SK-N-SH treated with all-trans-retinoic acid at 6 μM for 48 hours (cell line): ENCODE measurements around the gene PEX13.

Experiments
- ATAC-seq: fragments of 200-7000 bp; cut with Tn5 transposase; 3 replicates; pipeline ENCODE4 v1.9.1; 2020; ENCODE audit warnings: mild to moderate bottlenecking, moderate library complexity
- ARNTL ChIP-seq: fragments of 450-650 bp; formaldehyde crosslinking; IDR thresholded peaks from 2 replicates; pipeline ENCODE4 v1.5.0; 2020; ENCODE audit warnings: low read depth, mild to moderate bottlenecking, moderate library complexity, borderline replicate concordance
- BACH2 ChIP-seq: fragments of 250-450 bp; sonication (Bioruptor Pico); IDR thresholded peaks from 2 replicates; pipeline ENCODE4 v1.9.0; 2021; ENCODE audit warnings: mild to moderate bottlenecking, borderline replicate concordance
- CSDC2 ChIP-seq: fragments of 250-450 bp; sonication (Bioruptor Pico); IDR thresholded peaks from 2 replicates; pipeline ENCODE4 v1.5.0; 2020; ENCODE audit warnings: mild to moderate bottlenecking, moderate library complexity
- ESRRG ChIP-seq: fragments of 250-450 bp; sonication (Bioruptor Pico); IDR thresholded peaks from 2 replicates; pipeline ENCODE4 v1.6.1; 2021; ENCODE audit warnings: mild to moderate bottlenecking
- GLIS3 ChIP-seq: fragments of 250-450 bp; sonication (Bioruptor Pico); IDR thresholded peaks from 2 replicates; pipeline ENCODE4 v1.5.0; 2020; ENCODE audit warnings: mild to moderate bottlenecking, moderate library complexity
- ISL1 ChIP-seq: fragments of 250-450 bp; sonication (Bioruptor Pico); IDR thresholded peaks from 2 replicates; pipeline ENCODE4 v2.1.2; 2022; ENCODE audit warnings: mild to moderate bottlenecking, moderate library complexity
- OSR1 ChIP-seq: fragments of 250-450 bp; sonication (Bioruptor Pico); IDR thresholded peaks from 2 replicates; pipeline ENCODE4 v1.8.0; 2022; ENCODE audit warnings: moderate library complexity, mild to moderate bottlenecking, inconsistent platforms
- SNAI2 ChIP-seq: fragments of 250-450 bp; sonication (Bioruptor Pico); IDR thresholded peaks from 2 replicates; pipeline ENCODE4 v1.5.0; 2020; ENCODE audit warnings: mild to moderate bottlenecking, moderate library complexity
- TCF4 ChIP-seq: fragments of 250-450 bp; sonication (Bioruptor Pico); IDR thresholded peaks from 2 replicates; pipeline ENCODE4 v1.8.0; 2021; ENCODE audit warnings: mild to moderate bottlenecking, moderate library complexity, borderline replicate concordance
- TOX ChIP-seq: fragments of 250-450 bp; sonication (Bioruptor Pico); IDR thresholded peaks from 2 replicates; pipeline ENCODE4 v1.8.0; 2021; ENCODE audit warnings: mild to moderate bottlenecking, moderate library complexity, borderline replicate concordance
- ZNF565 ChIP-seq: fragments of 450-650 bp; formaldehyde crosslinking; conservative IDR thresholded peaks from 2 replicates; pipeline ENCODE4 v1.5.0; 2020; ENCODE audit warnings: low read depth, mild to moderate bottlenecking, moderate library complexity
- ZNF8 ChIP-seq: fragments of 450-650 bp; formaldehyde crosslinking; IDR thresholded peaks from 2 replicates; pipeline ENCODE4 v1.5.0; 2020; ENCODE audit warnings: mild to moderate bottlenecking, moderate library complexity
- TF ChIP-seq, protein P1 (sequence below): fragments of 250-450 bp; sonication (Bioruptor Pico); IDR thresholded peaks from 2 replicates; pipeline ENCODE4 v1.5.0; 2020; ENCODE audit warnings: mild to moderate bottlenecking, moderate library complexity
- TF ChIP-seq, protein P2 (sequence below): fragments of 250-450 bp; sonication (Bioruptor Pico); IDR thresholded peaks from 2 replicates; pipeline ENCODE4 v1.8.0; 2020; ENCODE audit warnings: mild to moderate bottlenecking, moderate library complexity, borderline replicate concordance
- TF ChIP-seq, protein P3 (sequence below): fragments of 250-450 bp; sonication (Bioruptor Pico); IDR thresholded peaks from 2 replicates; pipeline ENCODE4 v1.8.0; 2021; ENCODE audit warnings: low read depth, mild to moderate bottlenecking, moderate library complexity, borderline replicate concordance
- TF ChIP-seq, protein P4 (sequence below): fragments of 250-450 bp; sonication (Bioruptor Pico); IDR thresholded peaks from 2 replicates; pipeline ENCODE4 v1.5.1; 2020; ENCODE audit warnings: low read depth, mild to moderate bottlenecking, moderate library complexity
- TF ChIP-seq, protein P5 (sequence below): fragments of 250-450 bp; sonication (Bioruptor Pico); IDR thresholded peaks from 2 replicates; pipeline ENCODE4 v1.5.1; 2021; ENCODE audit warnings: mild to moderate bottlenecking, moderate library complexity

Gene PEX13

DNA sequence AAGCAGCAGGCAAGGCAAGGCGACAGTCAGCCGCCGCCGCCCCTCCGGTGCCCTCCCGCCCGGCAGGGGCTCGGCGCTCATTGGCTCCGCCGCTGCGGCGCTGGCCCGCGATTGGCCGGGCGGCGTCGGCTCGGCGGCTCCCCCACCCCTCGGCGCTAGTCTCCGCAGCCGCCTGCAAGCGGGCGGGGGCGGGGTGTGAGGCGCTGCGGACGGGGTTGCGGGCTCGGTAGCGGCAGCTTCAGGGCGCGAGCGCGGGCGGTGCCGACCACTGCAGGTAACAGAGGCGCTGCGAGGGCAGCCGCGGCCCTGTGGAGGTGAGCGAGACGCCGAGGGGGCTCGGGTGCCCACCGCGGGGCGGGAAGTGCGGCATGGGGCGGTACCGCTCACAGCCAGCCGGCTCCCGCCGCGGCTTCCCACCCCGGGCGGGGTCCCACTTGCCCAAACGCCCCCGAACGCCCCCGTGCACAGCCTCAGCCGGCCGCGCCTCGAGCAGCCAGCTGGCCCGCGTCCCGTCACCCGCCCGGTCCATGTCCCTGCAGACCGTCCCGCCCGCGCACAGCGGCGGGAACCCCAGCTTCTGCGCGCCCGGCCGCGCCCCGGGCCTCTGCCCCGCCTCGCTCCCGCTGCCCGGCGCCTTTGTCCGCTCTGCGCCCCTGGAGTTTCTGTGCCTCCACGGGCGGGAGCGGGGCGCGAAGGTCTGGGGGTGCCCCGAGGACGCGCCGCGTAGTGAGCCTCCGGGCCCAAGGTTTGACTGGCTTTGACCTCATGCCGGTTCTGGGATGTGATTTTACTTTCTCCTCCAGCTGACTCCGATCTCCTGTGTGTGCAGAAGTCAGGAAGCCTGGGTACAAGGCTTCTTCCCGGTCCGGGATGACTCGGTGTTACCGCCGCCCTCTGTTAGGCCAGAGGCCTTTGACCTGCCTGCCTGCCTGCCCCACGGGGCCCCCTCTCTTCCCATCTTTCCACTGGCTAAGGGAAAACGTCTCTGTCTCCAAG lies 48.5 kb downstream of the PEX13 start, which contains the start of gene SANBR (continued):
- TF ChIP-seq, protein P1, sequence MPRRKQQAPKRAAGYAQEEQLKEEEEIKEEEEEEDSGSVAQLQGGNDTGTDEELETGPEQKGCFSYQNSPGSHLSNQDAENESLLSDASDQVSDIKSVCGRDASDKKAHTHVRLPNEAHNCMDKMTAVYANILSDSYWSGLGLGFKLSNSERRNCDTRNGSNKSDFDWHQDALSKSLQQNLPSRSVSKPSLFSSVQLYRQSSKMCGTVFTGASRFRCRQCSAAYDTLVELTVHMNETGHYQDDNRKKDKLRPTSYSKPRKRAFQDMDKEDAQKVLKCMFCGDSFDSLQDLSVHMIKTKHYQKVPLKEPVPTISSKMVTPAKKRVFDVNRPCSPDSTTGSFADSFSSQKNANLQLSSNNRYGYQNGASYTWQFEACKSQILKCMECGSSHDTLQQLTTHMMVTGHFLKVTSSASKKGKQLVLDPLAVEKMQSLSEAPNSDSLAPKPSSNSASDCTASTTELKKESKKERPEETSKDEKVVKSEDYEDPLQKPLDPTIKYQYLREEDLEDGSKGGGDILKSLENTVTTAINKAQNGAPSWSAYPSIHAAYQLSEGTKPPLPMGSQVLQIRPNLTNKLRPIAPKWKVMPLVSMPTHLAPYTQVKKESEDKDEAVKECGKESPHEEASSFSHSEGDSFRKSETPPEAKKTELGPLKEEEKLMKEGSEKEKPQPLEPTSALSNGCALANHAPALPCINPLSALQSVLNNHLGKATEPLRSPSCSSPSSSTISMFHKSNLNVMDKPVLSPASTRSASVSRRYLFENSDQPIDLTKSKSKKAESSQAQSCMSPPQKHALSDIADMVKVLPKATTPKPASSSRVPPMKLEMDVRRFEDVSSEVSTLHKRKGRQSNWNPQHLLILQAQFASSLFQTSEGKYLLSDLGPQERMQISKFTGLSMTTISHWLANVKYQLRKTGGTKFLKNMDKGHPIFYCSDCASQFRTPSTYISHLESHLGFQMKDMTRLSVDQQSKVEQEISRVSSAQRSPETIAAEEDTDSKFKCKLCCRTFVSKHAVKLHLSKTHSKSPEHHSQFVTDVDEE (CRISPR knock-in tag) = no peak
- TF ChIP-seq, protein P2, sequence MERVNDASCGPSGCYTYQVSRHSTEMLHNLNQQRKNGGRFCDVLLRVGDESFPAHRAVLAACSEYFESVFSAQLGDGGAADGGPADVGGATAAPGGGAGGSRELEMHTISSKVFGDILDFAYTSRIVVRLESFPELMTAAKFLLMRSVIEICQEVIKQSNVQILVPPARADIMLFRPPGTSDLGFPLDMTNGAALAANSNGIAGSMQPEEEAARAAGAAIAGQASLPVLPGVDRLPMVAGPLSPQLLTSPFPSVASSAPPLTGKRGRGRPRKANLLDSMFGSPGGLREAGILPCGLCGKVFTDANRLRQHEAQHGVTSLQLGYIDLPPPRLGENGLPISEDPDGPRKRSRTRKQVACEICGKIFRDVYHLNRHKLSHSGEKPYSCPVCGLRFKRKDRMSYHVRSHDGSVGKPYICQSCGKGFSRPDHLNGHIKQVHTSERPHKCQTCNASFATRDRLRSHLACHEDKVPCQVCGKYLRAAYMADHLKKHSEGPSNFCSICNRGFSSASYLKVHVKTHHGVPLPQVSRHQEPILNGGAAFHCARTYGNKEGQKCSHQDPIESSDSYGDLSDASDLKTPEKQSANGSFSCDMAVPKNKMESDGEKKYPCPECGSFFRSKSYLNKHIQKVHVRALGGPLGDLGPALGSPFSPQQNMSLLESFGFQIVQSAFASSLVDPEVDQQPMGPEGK (CRISPR knock-in tag) = no peak

DNA sequence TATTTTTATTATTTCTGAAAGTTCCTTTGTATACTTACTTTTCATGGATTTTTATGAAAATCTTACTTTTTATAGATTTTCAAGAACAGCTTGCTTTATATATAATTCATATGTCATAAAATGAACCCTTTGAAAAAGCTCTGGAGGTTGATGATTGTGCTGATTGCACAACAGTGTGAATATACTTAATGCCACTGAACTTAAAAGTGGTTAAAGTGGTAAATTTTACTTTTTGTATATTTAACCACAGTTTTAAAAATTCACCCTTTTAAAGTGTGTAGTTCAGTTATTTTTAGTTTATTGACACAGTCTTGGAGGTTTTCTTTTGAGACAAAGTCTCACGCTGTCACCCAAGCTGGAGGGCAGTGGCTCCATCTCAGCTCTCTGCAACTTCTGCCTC lies 56.6 kb downstream of the PEX13 start:
- ATAC-seq = no peak
- TF ChIP-seq, protein P2 (CRISPR knock-in tag) = no peak
- TF ChIP-seq ZNF565 (CRISPR knock-in tag) (no peak), ESRRG (CRISPR knock-in tag) (no peak), CSDC2 (CRISPR knock-in tag) (no peak), ZNF8 (CRISPR knock-in tag) (no peak), GLIS3 (CRISPR knock-in tag) (no peak), BACH2 (CRISPR knock-in tag) (no peak), ISL1 (no peak), TCF4 (CRISPR knock-in tag) (no peak), TOX (CRISPR knock-in tag) (no peak), ARNTL (no peak), SNAI2 (CRISPR knock-in tag) (no peak), OSR1 (CRISPR knock-in tag) (no peak)
- TF ChIP-seq, protein P3, sequence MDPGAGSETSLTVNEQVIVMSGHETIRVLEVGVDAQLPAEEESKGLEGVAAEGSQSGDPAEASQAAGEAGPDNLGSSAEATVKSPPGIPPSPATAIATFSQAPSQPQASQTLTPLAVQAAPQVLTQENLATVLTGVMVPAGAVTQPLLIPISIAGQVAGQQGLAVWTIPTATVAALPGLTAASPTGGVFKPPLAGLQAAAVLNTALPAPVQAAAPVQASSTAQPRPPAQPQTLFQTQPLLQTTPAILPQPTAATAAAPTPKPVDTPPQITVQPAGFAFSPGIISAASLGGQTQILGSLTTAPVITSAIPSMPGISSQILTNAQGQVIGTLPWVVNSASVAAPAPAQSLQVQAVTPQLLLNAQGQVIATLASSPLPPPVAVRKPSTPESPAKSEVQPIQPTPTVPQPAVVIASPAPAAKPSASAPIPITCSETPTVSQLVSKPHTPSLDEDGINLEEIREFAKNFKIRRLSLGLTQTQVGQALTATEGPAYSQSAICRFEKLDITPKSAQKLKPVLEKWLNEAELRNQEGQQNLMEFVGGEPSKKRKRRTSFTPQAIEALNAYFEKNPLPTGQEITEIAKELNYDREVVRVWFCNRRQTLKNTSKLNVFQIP = no peak
- TF ChIP-seq, protein P1 (CRISPR knock-in tag) = no peak
- TF ChIP-seq, protein P4, sequence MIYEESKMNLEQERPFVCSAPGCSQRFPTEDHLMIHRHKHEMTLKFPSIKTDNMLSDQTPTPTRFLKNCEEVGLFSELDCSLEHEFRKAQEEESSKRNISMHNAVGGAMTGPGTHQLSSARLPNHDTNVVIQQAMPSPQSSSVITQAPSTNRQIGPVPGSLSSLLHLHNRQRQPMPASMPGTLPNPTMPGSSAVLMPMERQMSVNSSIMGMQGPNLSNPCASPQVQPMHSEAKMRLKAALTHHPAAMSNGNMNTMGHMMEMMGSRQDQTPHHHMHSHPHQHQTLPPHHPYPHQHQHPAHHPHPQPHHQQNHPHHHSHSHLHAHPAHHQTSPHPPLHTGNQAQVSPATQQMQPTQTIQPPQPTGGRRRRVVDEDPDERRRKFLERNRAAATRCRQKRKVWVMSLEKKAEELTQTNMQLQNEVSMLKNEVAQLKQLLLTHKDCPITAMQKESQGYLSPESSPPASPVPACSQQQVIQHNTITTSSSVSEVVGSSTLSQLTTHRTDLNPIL (CRISPR knock-in tag) = no peak
- TF ChIP-seq, protein P5, sequence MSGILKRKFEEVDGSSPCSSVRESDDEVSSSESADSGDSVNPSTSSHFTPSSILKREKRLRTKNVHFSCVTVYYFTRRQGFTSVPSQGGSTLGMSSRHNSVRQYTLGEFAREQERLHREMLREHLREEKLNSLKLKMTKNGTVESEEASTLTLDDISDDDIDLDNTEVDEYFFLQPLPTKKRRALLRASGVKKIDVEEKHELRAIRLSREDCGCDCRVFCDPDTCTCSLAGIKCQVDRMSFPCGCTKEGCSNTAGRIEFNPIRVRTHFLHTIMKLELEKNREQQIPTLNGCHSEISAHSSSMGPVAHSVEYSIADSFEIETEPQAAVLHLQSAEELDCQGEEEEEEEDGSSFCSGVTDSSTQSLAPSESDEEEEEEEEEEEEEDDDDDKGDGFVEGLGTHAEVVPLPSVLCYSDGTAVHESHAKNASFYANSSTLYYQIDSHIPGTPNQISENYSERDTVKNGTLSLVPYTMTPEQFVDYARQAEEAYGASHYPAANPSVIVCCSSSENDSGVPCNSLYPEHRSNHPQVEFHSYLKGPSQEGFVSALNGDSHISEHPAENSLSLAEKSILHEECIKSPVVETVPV = no peak
